HG03175 (cell line): Measurements from ENCODE around the gene DENND6A.

ENCODE experiments used
- ATAC-seq: cut with Tn5 transposase; IDR thresholded peaks from one replicate; pipeline ENCODE4 v1.9.1; 2021; ENCODE audit warnings: mild to moderate bottlenecking, moderate library complexity; ENCODE audit not compliant: unreplicated experiment

DENND6A gene

GRCh38 chr3:57575966-57576626 is 116.8 kb downstream of the DENND6A start:
- ATAC-seq = no peak
